ENCODE results near the gene MTERF4. TPM values are rescaled to one million over a fixed set of nuclear protein-coding genes. Genes with fewer than 3 reads are reported as not detected.

The MTERF4 gene
- total RNA-seq, 1 experiment from 2014 or later = 13.6 TPM

DNA sequence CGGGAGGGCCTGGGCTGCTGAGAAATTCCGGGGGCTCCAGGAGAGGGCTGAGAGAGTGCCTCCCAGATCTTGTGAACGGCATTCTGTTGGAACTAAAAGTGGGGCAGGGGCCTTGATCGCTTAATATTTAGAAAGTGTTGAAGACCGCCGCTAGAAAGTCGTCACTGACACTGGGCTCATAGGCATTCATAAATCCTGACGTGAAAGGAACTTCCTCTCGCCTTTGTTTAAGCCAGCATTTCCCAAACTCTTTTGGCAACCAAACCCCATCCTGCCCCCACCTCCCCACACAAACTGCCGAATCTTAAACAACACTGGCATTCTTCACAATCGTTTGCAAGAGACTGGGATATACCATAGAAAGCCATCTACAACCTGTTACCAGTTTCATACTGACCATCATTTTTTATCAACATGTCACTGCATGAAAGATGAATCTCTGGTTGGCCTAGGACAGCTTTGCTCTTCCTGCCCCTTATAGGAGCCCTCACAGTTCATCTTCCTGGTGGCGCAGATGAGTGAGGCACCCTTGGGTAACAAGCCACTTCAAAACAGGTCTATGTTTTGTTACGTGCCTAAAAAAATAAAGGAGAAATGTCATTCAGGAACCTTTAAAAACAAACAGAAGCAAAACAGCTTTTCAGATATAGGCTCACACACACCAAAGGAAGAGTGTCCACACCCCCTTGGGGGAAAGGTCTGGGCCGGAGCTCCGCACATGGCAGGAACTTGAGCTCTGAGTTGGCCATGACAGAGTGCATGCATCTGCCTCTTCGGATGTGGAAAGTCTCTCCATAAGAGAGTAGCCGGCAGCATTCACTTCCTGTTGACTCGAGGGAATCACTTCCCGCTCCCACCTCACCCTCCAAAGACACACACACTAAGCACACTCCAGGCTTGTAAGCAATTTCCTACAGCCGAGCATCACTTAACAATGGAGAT, 13.0 kb downstream of the MTERF4 start:
- Histone ChIP-seq H3K79me2 (ENCODE audit: low read length) (no peaks in the 10 kb centered on the region), H3K27me3 (ENCODE audit: low read length) (no peaks in the 10 kb centered on the region), H3K4me3 (ENCODE audit: low read length) (no peak overlapping the region), H3K9ac (ENCODE audit: low read length) (no peak overlapping the region), H2AFZ (ENCODE audit: low read length) (no peak overlapping the region), H4K20me1 (ENCODE audit: low read length) (no peaks in the 10 kb centered on the region), H3K9me3 (ENCODE audit: low read length) (no peaks in the 10 kb centered on the region), H3K27ac (ENCODE audit: low read length) (no peak overlapping the region), H3K4me1 (ENCODE audit: insufficient read depth, low read length) (no peaks in the 10 kb centered on the region), H3K4me2 (ENCODE audit: low read length) (no peak overlapping the region), H3K9me2 (replicated peaks; ENCODE audit: low read length) (no peaks in the 10 kb centered on the region), H3K36me3 (ENCODE audit: low read depth, low read length) (no peaks in the 10 kb centered on the region), H3F3A (ENCODE audit: low read length, unreplicated experiment) (no peaks in the 10 kb centered on the region)
- no peak for ATAC-seq
- BruUV-seq (replicated peaks) = no TSS peak
- intact Hi-C loops (cut with micrococcal nuclease) = no loop called here
- POLR2A ChIA-PET (ENCODE audit: unreplicated experiment) = no interaction called here
- no peak for DNase-seq
- TF ChIP-seq EZH2phosphoT487 (IDR thresholded peaks at IDR 0.05; ENCODE audit: borderline replicate concordance, low read length) (no peak), EZH2 (IDR thresholded peaks at IDR 0.05; ENCODE audit: low read length, unreplicated experiment) (no peak)
- CTCF ChIA-PET = no interaction called here

DNA sequence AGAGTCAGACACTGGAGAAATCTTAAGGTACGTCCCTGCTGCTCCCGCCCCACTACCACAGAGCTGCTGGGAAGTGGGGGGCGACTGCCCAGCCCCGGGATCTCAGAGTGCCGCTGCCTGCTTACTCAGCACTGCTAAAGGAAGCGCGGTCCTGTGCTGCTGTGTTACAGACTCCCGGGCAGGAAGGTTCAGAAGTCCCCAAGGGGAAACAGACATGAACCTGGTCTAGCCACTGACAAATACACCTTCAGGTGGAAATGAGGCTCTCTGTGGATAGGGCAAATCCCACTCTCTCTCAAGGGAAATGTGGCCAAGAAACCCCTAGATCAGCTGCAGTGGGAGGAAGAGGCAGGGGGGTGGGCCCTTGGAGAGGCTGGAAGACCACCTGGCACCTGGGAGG, 13.7 kb downstream of the MTERF4 start:
- ChIA-PET POLR2A (ENCODE audit: unreplicated experiment) (no interaction called here), CTCF (no interaction called here)
- H3K9ac ChIP-seq (ENCODE audit: low read length) = no peak overlapping the region
- intact Hi-C loops (cut with micrococcal nuclease) = no loop called here
- H3K4me2 ChIP-seq (ENCODE audit: low read length) = no peak overlapping the region
- no peaks in the 10 kb centered on the region for H3F3A ChIP-seq (ENCODE audit: low read length, unreplicated experiment)
- no TSS peak for BruUV-seq (replicated peaks)
- no peak overlapping the region for H2AFZ ChIP-seq (ENCODE audit: low read length)
- no peaks in the 10 kb centered on the region for H4K20me1 ChIP-seq (ENCODE audit: low read length)
- DNase-seq (no peak), ATAC-seq (no peak)
- H3K27ac ChIP-seq (ENCODE audit: low read length) = no peak overlapping the region
- H3K9me2 ChIP-seq (replicated peaks; ENCODE audit: low read length) = no peaks in the 10 kb centered on the region
- no peak overlapping the region for H3K4me3 ChIP-seq (ENCODE audit: low read length)
- H3K79me2 ChIP-seq (ENCODE audit: low read length) = no peaks in the 10 kb centered on the region
- TF ChIP-seq EZH2phosphoT487 (IDR thresholded peaks at IDR 0.05; ENCODE audit: borderline replicate concordance, low read length) = no peak
- TF ChIP-seq EZH2 (IDR thresholded peaks at IDR 0.05; ENCODE audit: low read length, unreplicated experiment) = no peak
- no peak for TF ChIP-seq CTCF (conservative IDR thresholded peaks at IDR 0.05; ENCODE audit: low read depth, low read length)
- no peaks in the 10 kb centered on the region for H3K4me1 ChIP-seq (ENCODE audit: insufficient read depth, low read length)
- H3K36me3 ChIP-seq (ENCODE audit: low read depth, low read length) = no peaks in the 10 kb centered on the region
- no peaks in the 10 kb centered on the region for H3K27me3 ChIP-seq (ENCODE audit: low read length)
- no peaks in the 10 kb centered on the region for H3K9me3 ChIP-seq (ENCODE audit: low read length)

GRCh38 chr2:241087420-241088268, 14.4 kb downstream of the MTERF4 start:
- H3K9ac ChIP-seq (ENCODE audit: low read length) = no peak overlapping the region
- ChIA-PET CTCF (no interaction called here), POLR2A (ENCODE audit: unreplicated experiment) (no interaction called here)

More at GRCh38 chr2:241087420-241088268, 14.4 kb downstream of the MTERF4 start:
- TF ChIP-seq EZH2phosphoT487 (IDR thresholded peaks at IDR 0.05; ENCODE audit: borderline replicate concordance, low read length) = no peak
- no peak for ATAC-seq
- intact Hi-C loops (cut with micrococcal nuclease) = no loop called here
- Histone ChIP-seq H3K27ac (ENCODE audit: low read length) (no peak overlapping the region), H3K9me3 (ENCODE audit: low read length) (no peaks in the 10 kb centered on the region), H3K4me3 (ENCODE audit: low read length) (no peak overlapping the region), H3K27me3 (ENCODE audit: low read length) (no peaks in the 10 kb centered on the region), H4K20me1 (ENCODE audit: low read length) (no peaks in the 10 kb centered on the region), H3F3A (ENCODE audit: low read length, unreplicated experiment) (no peaks in the 10 kb centered on the region), H3K79me2 (ENCODE audit: low read length) (no peaks in the 10 kb centered on the region), H3K9me2 (replicated peaks; ENCODE audit: low read length) (no peaks in the 10 kb centered on the region), H2AFZ (ENCODE audit: low read length) (no peak overlapping the region), H3K36me3 (ENCODE audit: low read depth, low read length) (no peaks in the 10 kb centered on the region), H3K4me2 (ENCODE audit: low read length) (no peak overlapping the region), H3K4me1 (ENCODE audit: insufficient read depth, low read length) (no peaks in the 10 kb centered on the region)
- no TSS peak for BruUV-seq (replicated peaks)
- no peak for DNase-seq

Measured in PC-3 (cell line).